ENCODE measurements around the gene ZNF235.
"Not testable (repeated sequence)": the region's sequence is repeated elsewhere in the genome, so short reads cannot be mapped to it uniquely, and the experiment has no call there.

Gene ZNF235

GRCh38 chr19:44258835-44259413, 45.9 kb downstream of the ZNF235 start:
- H3K4me3 ChIP-seq (ENCODE audit: low read depth, low read length), result peak overlapping the region; percentile 61
- TF ChIP-seq, protein P1, sequence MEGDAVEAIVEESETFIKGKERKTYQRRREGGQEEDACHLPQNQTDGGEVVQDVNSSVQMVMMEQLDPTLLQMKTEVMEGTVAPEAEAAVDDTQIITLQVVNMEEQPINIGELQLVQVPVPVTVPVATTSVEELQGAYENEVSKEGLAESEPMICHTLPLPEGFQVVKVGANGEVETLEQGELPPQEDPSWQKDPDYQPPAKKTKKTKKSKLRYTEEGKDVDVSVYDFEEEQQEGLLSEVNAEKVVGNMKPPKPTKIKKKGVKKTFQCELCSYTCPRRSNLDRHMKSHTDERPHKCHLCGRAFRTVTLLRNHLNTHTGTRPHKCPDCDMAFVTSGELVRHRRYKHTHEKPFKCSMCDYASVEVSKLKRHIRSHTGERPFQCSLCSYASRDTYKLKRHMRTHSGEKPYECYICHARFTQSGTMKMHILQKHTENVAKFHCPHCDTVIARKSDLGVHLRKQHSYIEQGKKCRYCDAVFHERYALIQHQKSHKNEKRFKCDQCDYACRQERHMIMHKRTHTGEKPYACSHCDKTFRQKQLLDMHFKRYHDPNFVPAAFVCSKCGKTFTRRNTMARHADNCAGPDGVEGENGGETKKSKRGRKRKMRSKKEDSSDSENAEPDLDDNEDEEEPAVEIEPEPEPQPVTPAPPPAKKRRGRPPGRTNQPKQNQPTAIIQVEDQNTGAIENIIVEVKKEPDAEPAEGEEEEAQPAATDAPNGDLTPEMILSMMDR (IDR thresholded peaks at IDR 0.05; ENCODE audit: control insufficient read depth, extremely low read depth, insufficient read depth), result no peak
- peak; percentile 6 for DNase-seq (ENCODE audit: low read depth)

- no peak for DNase-seq (ENCODE audit: low read depth)
- H3K4me3 ChIP-seq (ENCODE audit: low read depth, low read length), result no peak overlapping the region
- TF ChIP-seq, protein P1 (IDR thresholded peaks at IDR 0.05; ENCODE audit: control insufficient read depth, extremely low read depth, insufficient read depth), result no peak
Measured at GRCh38 chr19:44258136-44258535, 46.7 kb downstream of the ZNF235 start.

DNA sequence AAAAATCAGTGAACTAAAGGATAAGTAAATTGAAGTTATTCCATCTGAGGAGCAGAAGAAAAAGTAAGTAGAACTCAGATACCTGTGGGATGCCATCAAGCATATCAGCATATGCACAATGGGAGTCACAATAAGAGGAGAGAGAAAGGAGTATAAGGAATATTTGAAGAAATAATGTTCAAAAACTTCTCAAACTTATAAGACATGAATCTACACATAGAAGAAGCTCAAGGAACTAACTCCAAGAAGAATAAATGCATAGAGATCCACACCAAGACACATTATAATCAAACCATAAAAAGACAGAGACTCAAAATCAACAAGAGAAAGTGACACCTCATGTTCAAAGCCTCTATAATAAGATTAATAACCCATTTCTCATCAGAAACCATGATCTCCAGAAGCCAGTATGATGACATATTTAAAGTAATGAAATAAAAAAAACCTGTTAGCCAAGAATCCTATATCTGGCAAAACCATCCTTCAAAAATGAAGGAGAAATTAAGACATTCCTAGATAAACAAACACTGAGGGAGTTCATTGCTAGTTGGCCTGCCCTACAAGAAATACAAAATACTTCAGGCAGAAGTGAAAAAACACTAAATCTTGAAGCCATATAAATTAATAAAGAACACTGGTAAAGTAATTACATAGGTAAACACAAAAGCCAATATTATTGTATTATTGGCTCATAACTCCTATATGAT, 49.0 kb downstream of the ZNF235 start:
- TF ChIP-seq, protein P1 (IDR thresholded peaks at IDR 0.05; ENCODE audit: control insufficient read depth, extremely low read depth, insufficient read depth), result no peak
- no peak overlapping the region for H3K4me3 ChIP-seq (ENCODE audit: low read depth, low read length)
- DNase-seq (ENCODE audit: low read depth), result no peak

- no peak overlapping the region for H3K4me3 ChIP-seq (ENCODE audit: low read depth, low read length)
- TF ChIP-seq, protein P1 (IDR thresholded peaks at IDR 0.05; ENCODE audit: control insufficient read depth, extremely low read depth, insufficient read depth), result no peak
- peak; percentile 31 for DNase-seq (ENCODE audit: low read depth)
Measured at GRCh38 chr19:44254496-44254895, 50.3 kb downstream of the ZNF235 start.

DNA sequence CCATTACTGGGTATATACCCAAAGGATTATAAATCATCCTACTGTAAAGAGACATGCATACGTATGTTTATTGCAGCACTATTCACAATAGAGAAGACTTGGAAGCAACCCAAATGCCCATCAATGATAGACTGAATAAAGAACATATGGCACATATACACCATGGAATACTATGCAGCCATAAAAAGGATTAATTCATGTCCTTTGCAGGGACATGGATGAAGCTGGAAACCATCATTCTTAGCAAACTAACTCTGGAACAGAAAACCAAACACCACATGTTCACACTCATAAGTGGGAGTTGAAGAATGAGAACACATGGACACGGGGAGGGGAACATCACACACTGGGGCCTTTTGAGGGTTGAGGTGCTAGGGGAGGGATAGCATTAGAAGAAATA, 51.4 kb downstream of the ZNF235 start:
- DNase-seq (ENCODE audit: low read depth); H3K4me3 ChIP-seq (ENCODE audit: low read depth, low read length): not testable (repeated sequence)

- H3K4me3 ChIP-seq (ENCODE audit: low read depth, low read length); DNase-seq (ENCODE audit: low read depth): not testable (repeated sequence)
Measured at GRCh38 chr19:44252332-44252731, 52.5 kb downstream of the ZNF235 start.

GRCh38 chr19:44236384-44236783, 68.4 kb downstream of the ZNF235 start:
- TF ChIP-seq, protein P1 (IDR thresholded peaks at IDR 0.05; ENCODE audit: control insufficient read depth, extremely low read depth, insufficient read depth), result no peak
- DNase-seq (ENCODE audit: low read depth), result no peak

More at GRCh38 chr19:44236384-44236783, 68.4 kb downstream of the ZNF235 start:
- no peak overlapping the region for H3K4me3 ChIP-seq (ENCODE audit: low read depth, low read length)
